HG03025 (cell line): ENCODE measurements around the gene HS3ST4.

Source experiments
- ATAC-seq: cut with Tn5 transposase; IDR thresholded peaks from one replicate; pipeline ENCODE4 v1.9.1; 2021; ENCODE audit warnings: mild to moderate bottlenecking, moderate library complexity; ENCODE audit not compliant: unreplicated experiment, low FRiP score

Gene HS3ST4

GRCh38 chr16:26155221-26155620 is 463.5 kb downstream of the HS3ST4 start:
- ATAC-seq = no peak

GRCh38 chr16:26157319-26157718 is 465.6 kb downstream of the HS3ST4 start:
- ATAC-seq = no peak

GRCh38 chr16:26158142-26158759 is 466.5 kb downstream of the HS3ST4 start:
- no peak for ATAC-seq

GRCh38 chr16:26161461-26162180 is 469.9 kb downstream of the HS3ST4 start:
- ATAC-seq = no peak

GRCh38 chr16:26169473-26169872 is 477.7 kb downstream of the HS3ST4 start:
- no peak for ATAC-seq

- ATAC-seq = no peak
Measured at GRCh38 chr16:26175944-26176343, 484.2 kb downstream of the HS3ST4 start.

GRCh38 chr16:26177438-26177837 is 485.7 kb downstream of the HS3ST4 start:
- ATAC-seq = no peak

GRCh38 chr16:26178298-26178697 is 486.5 kb downstream of the HS3ST4 start:
- ATAC-seq = no peak

GRCh38 chr16:26186091-26186615 is 494.4 kb downstream of the HS3ST4 start:
- no peak for ATAC-seq
